Stimulated activated naive CD8-positive, alpha-beta T cell treated with anti-CD3 and anti-CD28 coated beads, Interleukin-15, amount 100 ng/mL, for 72 hours (primary cell): ENCODE measurements around the gene TMEM50A.
A peak's percentile ranks its signal among the peaks of the same experiment; 100 is the strongest.
"Not testable (repeated sequence)": the region's sequence is repeated elsewhere in the genome, so short reads cannot be mapped to it uniquely, and the experiment has no call there.

ENCODE experiments used
- ATAC-seq: fragments of 150-1000 bp; cut with Tn5 transposase; 2 replicates; pipeline ENCODE4 v1.10.0; 2021; ENCODE audit warnings: mild to moderate bottlenecking, moderate library complexity
- DNase-seq, 2 donors: peaks; one replicate each; pipeline ENCODE4 v3.0.0; 2021 to 2022
- H3K27ac Mint-ChIP-seq, 2 donors: one replicate each; pipeline ENCODE4 v1.8.0; 2022; ENCODE audit warnings: mild to moderate bottlenecking in 2 of 2, mixed read lengths in 2 of 2, moderate library complexity in 2 of 2
- H3K27me3 Mint-ChIP-seq: one replicate; pipeline ENCODE4 v1.8.0; 2022; ENCODE audit warnings: mixed read lengths
- H3K4me1 Mint-ChIP-seq: one replicate; pipeline ENCODE4 v1.8.0; 2022; ENCODE audit warnings: mild to moderate bottlenecking, mixed read lengths
- H3K4me3 Mint-ChIP-seq, 2 donors: one replicate each; pipeline ENCODE4 v1.8.0; 2022; ENCODE audit warnings: mild to moderate bottlenecking in 2 of 2, mixed read lengths in 2 of 2, moderate library complexity in 1 of 2
- H3K9me3 Mint-ChIP-seq, 2 donors: one replicate each; pipeline ENCODE4 v1.8.0; 2022; ENCODE audit warnings: mixed read lengths in 2 of 2

The TMEM50A gene

DNA sequence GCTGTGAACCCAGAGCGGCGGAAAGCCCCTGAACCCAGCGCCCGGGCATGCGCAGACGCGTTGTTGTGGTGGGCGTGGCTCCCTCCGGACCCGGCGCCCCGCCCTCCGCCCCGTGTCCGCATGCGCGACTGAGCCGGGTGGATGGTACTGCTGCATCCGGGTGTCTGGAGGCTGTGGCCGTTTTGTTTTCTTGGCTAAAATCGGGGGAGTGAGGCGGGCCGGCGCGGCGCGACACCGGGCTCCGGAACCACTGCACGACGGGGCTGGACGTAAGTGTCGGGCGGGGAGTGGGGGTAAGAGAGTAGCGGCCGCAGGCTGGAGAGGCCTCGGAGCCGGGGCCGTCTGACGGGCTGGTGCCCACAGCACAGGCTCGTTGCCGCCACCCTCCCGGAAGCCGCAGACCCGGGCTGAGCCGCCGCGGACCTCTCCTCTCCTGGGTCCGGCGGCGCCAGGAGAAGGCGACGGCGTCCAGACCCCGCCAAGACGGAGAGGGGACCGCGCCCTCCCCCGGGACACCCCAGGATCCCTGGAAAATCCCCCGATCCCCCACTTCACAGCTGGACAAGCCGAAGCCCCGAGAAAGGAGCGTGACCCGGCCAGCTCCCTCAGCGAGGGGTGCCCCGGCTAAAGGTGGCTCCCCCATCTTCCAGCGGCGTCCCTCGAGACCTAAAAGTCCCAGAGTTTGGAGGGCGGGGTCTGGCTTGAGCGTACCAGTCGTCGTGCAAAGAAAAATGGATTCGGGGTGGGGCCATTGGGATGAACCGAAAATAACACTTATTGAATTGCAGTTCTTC lies at the start of gene TMEM50A:
TMEM50A (plus strand) TSS at position 147 of the 794 bp plus-strand sequence. CDS start 2,153 bp downstream, outside the sequence.
- Mint-ChIP-seq H3K27me3 (no peaks in the 10 kb centered on the region), H3K9me3 (no peaks in the 10 kb centered on the region), H3K27ac (peak within 1 kb of the TSS; percentile 96 to 99), H3K4me1 (peaks cover 42% of the 10 kb centered on the region), H3K4me3 (peak within 1 kb of the TSS; percentile 97 to 98)
- ATAC-seq (peak; percentile 83), DNase-seq (peak; percentile 94)

DNA sequence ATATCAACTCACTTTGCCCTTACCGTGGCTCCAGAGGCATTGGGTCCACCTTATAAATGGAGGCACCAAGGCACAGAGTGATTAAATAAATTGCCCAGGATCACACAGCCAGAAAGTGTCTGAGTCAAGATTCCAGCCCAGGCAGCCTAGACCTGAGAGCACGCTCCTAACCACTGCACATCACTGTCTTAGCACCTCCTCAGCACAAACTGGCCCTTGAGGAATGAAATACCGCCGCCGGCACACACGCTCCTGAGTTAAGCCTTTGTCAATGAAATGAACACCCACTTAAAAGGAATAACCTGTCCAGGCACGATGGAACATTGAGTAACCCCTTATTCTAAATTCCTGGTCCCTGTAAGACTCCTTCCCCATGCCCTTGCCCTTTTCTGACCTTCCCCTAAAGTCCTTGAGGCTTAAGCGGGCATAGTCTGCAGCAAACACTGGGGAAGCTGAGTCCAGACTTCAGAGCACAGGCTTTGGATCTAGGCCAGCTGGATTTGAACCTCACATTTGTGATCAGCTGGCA lies 49.5 kb upstream of the TMEM50A start:
- H3K4me3 Mint-ChIP-seq, H3K9me3 Mint-ChIP-seq, H3K27me3 Mint-ChIP-seq, ATAC-seq, H3K27ac Mint-ChIP-seq, DNase-seq, H3K4me1 Mint-ChIP-seq: not testable (repeated sequence)

DNA sequence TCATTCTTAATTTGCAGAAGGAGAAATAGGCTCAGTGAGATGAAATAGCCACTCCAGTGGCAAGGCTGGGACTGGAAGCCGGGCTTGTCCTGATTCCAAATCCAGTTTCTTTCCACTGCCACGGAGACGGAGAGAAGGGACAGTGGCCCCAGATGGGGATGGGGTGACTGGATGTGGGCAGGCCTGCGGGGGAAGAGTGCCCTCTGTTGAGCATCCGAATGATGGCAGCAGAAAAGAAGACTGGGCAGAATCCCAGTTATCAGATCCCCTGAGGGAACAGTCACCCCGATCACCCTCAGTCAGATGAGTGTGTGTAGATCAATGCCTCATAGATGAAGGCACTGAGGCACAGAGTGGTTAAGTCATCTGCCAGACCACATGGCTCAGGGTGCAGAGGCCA lies 48.1 kb upstream of the TMEM50A start:
- not testable (repeated sequence) for H3K27ac Mint-ChIP-seq, H3K4me3 Mint-ChIP-seq, H3K4me1 Mint-ChIP-seq, DNase-seq, H3K9me3 Mint-ChIP-seq, H3K27me3 Mint-ChIP-seq
- ATAC-seq: peak; percentile 78

DNA sequence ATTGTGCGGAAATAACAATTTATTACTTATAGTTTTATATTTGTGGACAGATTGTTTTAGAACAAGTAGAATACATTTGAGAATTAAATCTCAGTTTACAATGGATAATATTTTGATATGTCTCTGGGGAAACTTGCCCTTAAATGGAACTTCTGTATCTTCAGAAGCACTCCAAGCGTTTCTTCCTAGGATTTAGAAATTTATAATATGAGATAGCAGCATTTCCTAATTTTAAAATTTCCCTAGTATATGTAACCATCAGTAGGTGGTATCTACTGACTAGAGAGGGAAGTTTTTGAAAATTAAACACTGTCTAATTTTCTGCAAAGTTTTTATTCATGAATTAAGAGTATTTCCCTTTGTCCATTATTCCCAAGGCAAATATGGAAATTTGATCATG lies 44.7 kb upstream of the TMEM50A start:
- not testable (repeated sequence) for H3K27ac Mint-ChIP-seq, ATAC-seq, H3K4me1 Mint-ChIP-seq, H3K27me3 Mint-ChIP-seq, DNase-seq, H3K4me3 Mint-ChIP-seq, H3K9me3 Mint-ChIP-seq

DNA sequence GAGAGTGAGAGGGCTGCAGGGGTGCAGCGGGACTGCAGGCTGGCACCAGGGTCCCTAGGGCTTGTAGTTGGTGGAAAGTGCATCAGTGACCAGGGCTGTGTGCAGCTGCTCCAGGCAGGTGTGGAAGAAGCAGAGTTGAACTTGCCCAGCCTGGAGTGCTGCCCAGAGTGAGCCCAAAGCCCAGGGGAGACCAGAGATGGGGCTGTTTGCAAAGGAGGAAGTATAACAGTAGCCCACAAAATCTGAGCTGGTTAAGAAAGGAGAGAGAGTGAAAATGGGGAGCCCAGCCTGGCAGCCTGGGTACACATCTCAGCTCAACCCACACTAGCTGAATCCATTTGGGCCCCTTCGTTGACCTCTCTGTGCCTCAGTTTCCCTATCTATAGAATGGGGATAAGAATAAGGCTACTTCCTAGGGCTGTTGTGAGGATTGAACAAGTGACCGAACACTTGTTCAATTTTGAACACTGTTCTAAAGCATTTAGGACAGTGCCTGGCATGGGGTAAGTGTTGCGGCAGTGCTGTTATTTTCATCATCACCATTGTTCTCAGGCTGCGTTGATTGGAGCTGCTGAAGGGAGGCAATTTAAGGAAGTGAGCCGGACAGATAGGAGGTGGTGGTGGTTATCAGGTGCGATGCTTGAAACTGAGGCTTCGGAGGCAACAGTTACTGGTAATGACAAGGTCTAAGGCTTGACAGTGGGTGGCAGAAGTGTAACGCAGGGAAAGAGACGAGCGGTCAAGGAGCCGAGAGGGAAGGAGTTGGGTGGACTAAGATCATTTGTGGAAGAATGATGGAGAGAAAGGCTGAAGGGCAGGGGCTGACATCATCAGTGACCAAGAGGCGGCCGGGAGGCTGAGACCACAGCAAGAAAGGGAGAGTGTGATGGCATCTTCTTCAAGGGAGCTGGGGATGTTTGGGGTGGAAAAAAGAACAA lies 43.0 kb upstream of the TMEM50A start:
- ATAC-seq: not testable (repeated sequence)

DNA sequence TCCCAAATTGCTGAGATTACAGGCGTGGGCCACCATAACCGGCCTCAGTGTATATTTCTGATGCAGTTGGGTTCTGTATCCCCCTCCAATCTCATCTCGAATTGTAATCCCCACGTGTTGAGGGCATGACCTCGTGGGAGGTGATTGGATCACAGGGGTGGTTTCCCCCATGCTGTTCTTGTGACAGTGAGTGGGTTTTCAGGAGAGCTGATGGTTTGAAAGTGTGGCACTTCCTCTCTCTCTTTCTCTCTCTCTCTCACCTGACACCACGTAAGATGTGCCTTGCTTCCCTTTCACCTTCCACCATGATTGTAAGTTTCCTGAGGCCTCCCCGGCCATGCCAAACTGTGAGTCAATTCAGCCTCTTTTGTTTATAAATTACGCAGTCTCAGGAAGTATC lies 41.6 kb upstream of the TMEM50A start:
- not testable (repeated sequence) for DNase-seq, H3K27me3 Mint-ChIP-seq, H3K4me3 Mint-ChIP-seq, ATAC-seq, H3K4me1 Mint-ChIP-seq, H3K9me3 Mint-ChIP-seq
- peak overlapping the region in 1 of 2 donors; percentile 27 for H3K27ac Mint-ChIP-seq

More for the DNA sequence above, 43.0 kb upstream of the TMEM50A start:
- H3K4me3 Mint-ChIP-seq, H3K4me1 Mint-ChIP-seq, H3K27ac Mint-ChIP-seq, H3K27me3 Mint-ChIP-seq, DNase-seq, H3K9me3 Mint-ChIP-seq: not testable (repeated sequence)

DNA sequence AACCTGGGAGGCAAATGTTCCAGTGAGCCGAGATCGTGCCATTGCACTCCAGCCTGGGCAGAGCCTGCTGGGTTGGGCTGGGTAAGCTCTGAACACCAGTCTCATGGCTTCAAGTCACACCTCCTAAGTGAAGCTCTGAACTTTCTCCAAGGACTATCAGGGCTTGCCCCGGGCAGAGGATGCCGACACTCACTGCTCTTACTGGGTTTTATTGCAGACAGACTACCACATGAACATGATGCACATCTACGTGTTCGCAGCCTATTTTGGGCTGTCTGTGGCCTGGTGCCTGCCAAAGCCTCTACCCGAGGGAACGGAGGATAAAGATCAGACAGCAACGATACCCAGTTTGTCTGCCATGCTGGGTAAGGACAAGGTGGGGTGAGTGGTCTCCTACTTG lies 37.4 kb upstream of the TMEM50A start:
- H3K4me3 Mint-ChIP-seq, ATAC-seq, H3K4me1 Mint-ChIP-seq, H3K27me3 Mint-ChIP-seq, H3K9me3 Mint-ChIP-seq, H3K27ac Mint-ChIP-seq, DNase-seq: not testable (repeated sequence)

DNA sequence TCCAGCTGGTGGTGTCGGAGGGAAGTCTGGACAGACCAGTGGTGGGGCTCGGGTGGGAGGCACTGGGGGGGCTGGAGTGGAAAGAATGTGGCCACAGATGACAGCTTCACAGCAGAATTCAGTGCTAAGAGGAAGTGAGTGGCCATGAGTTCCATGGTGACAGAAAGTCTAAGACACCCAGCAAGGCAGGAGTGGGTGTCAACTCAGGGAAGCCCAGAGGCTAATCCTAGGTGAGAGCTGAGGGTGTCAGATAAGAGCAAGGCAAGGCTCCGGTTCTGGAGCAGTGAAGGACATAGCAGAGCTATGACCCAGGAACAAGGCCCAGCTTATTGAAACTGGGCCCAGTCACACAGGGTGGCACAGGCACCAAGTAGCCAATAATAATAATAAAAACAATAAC lies 35.8 kb upstream of the TMEM50A start:
- H3K27me3 Mint-ChIP-seq, ATAC-seq, H3K4me1 Mint-ChIP-seq, H3K4me3 Mint-ChIP-seq, H3K27ac Mint-ChIP-seq, DNase-seq, H3K9me3 Mint-ChIP-seq: not testable (repeated sequence)

DNA sequence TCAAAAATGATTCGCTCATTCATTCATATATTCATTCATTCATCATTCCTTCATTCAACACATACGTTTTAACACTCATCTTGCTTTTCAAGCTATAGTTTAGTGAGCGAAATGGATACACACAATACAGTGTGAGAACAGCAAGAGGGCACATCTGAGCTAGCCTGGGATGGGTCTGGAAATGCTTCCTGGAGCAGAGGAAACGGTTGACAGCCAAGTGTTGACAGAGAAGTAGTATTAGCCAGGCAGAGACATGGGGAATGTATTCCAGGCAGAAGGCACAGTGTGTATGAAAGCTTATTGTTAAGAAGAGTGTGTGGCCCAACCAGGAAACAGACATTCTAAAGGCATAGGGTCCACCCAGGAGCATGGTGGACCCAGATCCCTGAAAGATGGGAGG lies 33.2 kb upstream of the TMEM50A start:
- DNase-seq, H3K27ac Mint-ChIP-seq, H3K27me3 Mint-ChIP-seq, H3K4me3 Mint-ChIP-seq, ATAC-seq, H3K4me1 Mint-ChIP-seq, H3K9me3 Mint-ChIP-seq: not testable (repeated sequence)

DNA sequence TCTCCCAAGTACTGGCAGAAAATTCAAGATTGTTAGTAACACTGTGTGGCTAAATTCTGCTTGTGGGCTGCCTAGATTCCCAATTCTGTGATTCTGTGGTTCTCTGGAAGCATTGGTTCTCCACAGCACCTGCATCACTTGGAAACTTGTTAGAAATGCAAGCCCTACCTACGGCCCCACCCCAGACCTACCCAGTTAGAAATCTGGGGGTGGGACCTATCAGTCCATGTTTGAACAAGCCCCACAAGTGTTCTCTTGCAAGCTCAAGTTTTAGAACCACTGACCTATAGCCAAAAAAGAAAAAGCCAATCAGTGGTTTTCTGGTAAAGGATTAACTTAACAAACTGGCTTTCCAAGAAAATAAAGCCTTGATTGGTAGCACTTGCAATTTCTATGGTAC lies 30.0 kb upstream of the TMEM50A start:
- not testable (repeated sequence) for H3K4me1 Mint-ChIP-seq, DNase-seq, H3K27me3 Mint-ChIP-seq, ATAC-seq, H3K9me3 Mint-ChIP-seq, H3K4me3 Mint-ChIP-seq, H3K27ac Mint-ChIP-seq

DNA sequence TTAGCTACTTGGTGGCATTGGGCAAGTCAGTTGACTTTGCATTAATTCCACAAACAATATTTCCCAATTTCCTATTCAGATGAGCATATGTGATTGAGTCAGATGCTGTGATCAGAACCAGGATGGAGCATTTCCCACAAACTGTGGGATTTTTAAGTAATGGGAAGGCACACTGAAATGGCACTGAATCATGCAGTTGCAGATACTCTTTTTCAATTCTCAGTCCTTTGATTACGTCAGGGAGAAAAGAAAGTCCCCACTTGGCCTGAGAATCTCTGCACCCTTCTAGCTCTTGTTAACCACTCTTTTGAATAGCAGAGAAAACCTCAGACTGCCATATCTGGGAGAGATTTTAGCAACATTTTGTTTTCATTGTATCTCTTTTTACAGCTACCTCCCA lies 29.0 kb upstream of the TMEM50A start:
- H3K9me3 Mint-ChIP-seq, H3K4me3 Mint-ChIP-seq, ATAC-seq, H3K4me1 Mint-ChIP-seq, H3K27me3 Mint-ChIP-seq, H3K27ac Mint-ChIP-seq, DNase-seq: not testable (repeated sequence)

DNA sequence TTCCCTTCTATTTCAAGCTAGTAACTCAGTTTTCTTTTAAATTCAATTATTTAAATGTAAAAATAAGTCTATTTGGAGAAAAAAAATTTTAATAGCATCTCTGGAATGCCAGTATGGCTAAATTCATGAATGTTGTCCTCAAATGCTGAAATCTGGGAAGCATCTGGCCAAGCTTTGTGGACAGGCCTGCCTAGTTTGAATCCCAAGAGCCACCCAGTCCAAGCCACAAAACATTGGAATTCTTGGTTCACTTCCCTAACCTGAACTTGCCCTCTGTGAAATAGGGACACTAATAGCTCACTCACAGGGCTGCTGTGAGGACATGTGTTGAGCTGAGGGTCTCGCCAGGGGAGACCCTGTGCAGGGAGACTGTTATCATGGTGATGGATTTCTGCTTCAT lies 28.6 kb upstream of the TMEM50A start:
- not testable (repeated sequence) for H3K9me3 Mint-ChIP-seq, H3K27me3 Mint-ChIP-seq, H3K4me1 Mint-ChIP-seq, H3K27ac Mint-ChIP-seq, ATAC-seq, H3K4me3 Mint-ChIP-seq, DNase-seq

DNA sequence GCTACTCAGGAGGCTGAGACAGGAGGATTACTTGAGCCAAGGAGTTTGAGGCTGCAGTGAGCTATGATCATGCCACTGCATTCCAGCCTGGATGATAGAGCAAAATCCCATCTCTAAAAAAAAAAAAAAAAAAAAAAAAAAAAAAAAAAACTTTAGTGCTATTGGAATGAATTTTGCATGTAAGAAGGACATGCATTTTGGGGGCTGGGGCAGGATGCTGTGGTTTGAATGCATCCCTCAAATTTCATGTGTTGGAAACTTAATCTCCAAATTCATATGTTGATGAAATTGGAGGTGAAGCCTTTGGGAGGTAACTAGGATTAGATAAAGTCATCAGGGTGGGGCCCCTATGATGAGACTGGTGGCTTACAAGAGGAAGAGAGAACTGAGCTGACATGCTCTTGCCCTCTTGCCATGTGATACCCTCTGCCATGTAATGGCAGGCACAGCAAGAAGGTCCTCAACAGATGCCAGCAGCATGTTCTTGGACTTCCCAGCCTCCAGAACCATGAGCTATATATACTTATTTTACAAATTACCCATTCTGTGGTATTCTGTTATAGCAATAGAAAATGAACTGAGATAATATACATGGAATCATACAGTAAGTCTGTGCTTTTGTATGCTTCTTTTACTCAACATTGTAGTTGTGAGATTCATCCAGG lies 25.2 kb upstream of the TMEM50A start:
- not testable (repeated sequence) for DNase-seq, H3K27ac Mint-ChIP-seq, H3K4me1 Mint-ChIP-seq, H3K9me3 Mint-ChIP-seq, H3K27me3 Mint-ChIP-seq, H3K4me3 Mint-ChIP-seq, ATAC-seq

DNA sequence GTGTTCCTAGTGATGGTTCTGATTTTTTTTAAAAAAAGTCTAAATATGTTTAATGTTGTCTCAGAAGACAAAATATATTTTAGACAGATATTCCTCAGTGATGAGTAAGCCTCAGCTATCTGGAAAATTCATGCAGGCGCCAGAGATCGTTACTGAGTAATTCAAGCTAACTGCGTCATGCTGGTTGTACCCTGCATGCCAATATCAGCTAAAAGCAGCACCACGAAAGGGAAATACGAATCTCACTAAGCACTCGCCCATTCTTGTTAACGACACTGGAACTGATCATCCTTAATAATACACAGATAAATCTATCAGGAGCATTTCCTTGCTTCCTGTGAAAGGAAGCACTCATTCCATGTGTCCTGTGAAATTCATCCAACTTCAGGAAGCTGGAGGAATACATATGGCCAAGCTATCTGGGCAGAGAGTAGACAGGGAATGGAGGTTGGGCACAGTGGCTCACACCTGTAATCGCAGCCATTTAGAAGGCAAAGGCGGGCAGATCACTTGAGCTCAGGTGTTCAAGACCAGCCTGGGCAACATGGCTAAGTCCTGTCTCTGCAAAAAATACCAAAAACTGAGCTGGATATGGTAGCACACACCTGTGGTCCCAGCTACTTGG lies 17.7 kb upstream of the TMEM50A start:
- H3K27me3 Mint-ChIP-seq, H3K4me3 Mint-ChIP-seq, H3K9me3 Mint-ChIP-seq, H3K27ac Mint-ChIP-seq, ATAC-seq, H3K4me1 Mint-ChIP-seq, DNase-seq: not testable (repeated sequence)

DNA sequence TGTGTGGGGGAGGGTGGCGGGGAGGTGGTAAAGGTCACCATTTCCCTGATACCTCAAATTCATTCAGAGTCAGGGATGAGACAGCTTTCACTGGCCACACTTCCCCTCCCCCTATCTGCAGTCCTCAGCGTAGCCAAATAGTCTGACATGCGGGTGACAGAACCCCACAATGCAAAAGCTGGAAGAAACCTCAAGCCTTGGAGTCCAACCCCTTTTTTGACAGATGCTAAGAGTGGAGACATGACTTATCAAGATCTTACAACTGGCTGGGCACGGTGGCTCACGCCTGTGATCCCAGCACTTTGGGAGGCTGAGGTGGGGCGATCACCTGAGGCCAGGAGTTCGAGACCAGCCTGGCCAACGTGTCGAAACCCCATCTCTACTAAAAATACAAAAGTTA lies 16.0 kb upstream of the TMEM50A start:
- H3K27me3 Mint-ChIP-seq, H3K4me3 Mint-ChIP-seq, H3K9me3 Mint-ChIP-seq, H3K4me1 Mint-ChIP-seq, H3K27ac Mint-ChIP-seq, ATAC-seq, DNase-seq: not testable (repeated sequence)
